Measurements from ENCODE around the gene FOCAD.

The FOCAD gene

DNA sequence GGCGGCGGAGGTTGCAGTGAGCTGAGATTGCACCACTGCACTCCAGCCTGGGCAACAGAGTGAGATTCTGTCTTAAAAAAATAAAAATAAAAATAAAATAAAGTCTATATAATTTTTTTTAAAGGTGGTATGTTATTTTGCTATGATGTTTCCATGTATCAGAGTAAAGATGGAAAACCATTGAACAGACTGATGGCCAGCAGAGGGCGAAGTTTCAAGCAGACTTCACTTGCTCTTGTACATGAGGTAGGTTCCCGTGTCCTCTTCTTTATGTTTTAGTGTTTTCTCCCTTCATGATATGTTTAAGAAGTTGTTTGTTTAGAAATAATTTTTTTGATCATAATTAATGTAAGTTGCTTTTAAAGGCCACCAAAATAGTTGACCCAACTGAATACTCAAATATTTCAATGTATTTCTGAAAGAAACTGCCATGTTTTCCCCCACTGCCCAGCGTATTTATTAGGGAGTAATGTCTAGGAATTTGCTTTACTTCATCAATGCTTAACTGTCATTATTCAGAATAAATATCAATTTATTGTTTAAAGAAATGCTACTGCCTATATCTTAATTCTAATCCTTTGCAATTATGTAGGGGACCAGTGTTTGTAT is 201.0 kb downstream of the FOCAD start:
- DNase-seq, result peak; percentile 69 to 79 (median 76)

- DNase-seq, result no peak
Measured at GRCh38 chr9:20898885-20899554, 215.0 kb downstream of the FOCAD start.

DNA sequence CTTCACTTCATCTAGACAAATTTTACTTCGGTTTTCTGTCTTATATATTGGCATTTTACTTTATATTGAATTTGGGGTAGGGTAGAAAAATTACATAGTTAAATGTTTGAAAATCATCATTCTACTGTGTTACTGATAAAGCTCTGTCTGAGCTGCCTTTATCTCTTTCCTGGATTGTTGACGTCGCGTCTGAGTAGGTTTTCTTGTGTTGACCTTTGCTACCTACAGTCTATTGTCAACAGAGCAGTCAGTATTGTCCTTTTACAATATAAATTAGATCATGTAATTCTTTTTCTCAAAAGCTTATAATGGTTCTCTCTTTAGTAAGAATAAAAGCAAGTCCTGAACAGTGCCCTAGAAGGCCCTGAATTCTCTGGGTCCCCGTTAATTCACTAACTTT is 219.2 kb downstream of the FOCAD start:
- no peak for DNase-seq

GRCh38 chr9:20904995-20905394 is 220.9 kb downstream of the FOCAD start:
- no peak for DNase-seq

GRCh38 chr9:20906326-20906725 is 222.3 kb downstream of the FOCAD start:
- no peak for DNase-seq

DNA sequence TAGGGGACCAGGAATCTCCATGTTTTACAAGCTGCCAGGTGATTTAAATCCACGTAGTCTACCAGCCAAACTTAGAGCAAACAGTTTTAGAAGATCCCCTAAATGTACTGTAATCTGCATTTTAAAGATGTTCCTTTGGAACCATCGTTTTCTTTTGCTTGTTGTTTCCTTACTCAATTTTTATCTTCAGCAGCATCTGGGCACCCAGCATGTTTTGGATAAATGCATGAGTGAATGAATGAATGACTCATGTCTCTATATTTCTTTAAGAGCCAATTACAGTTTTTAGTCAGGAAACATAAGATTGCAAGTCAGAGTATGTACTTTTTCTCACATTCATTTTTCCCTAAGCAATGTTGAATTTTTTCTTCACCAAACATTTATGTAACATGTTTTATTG is 224.4 kb downstream of the FOCAD start:
- no peak for DNase-seq

DNA sequence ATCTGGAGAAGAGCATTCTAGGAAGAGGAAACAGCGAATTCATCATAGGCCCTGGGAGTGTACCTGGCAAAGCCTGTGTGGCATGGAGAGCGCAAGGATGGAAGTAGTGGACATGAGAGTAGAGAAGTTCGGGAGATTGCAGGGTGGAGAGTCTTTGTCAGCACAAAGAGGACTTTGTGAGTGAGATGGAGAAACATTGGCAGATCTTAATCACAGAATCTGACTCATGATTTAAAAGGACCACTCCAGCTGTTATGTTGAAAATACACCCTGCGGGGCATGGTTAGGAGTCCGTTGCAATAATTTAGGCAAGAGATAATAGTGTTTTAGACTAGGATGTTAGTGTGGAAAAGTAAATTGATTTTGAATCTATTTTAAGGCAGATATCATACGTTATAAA is 230.5 kb downstream of the FOCAD start:
- DNase-seq, result no peak

DNA sequence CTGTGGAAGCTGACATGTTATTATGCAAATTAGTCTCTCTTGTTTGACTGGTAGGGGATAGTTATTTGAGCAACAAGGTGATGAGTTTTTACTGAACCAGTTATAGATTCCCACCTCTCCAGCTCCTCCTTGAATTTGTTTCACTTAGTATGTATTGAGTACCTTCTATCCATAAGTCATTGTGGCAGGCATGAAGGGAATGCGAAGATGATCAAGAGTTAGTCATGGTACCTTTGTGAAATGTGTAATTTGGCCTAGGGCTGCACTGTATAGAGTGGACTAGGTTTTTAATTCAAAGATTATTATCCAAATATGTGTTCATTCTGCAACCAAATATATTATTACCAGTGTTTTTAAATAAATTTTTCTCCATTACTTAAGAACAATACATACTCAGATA is 237.3 kb downstream of the FOCAD start:
- no peak for DNase-seq

GRCh38 chr9:20925256-20926045 is 241.4 kb downstream of the FOCAD start:
- no peak for DNase-seq

GRCh38 chr9:20929276-20929675 is 245.2 kb downstream of the FOCAD start:
- no peak for DNase-seq

GRCh38 chr9:20930836-20931235 is 246.8 kb downstream of the FOCAD start:
- DNase-seq, result no peak

- DNase-seq, result no peak
Measured at GRCh38 chr9:20940447-20941173, 256.6 kb downstream of the FOCAD start.

DNA sequence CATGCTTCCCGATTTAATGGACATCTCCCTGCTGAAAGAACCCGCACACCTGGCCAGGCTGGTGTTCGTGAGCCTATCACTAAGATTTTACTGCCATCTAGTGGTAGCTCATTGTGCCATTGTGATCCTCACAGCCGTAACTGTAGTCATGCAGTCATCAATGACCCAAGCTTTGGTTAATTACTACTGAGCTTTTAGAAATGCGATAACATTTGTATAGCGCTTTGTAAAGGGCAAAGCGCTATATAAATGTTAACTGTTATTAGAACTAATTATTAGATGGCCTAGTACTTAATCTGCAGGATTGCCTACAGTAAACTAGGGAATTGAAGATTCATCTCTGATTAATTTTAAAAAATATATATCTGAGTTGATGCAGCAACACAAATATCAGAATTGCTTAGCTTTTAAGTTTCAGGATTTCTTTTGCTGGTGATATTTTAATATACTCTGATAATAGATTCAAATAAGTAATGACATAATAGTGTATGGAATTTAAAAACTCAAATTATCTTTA is 257.2 kb downstream of the FOCAD start:
- DNase-seq, result peak; percentile 64 to 86 (median 72)

- DNase-seq, result no peak
Measured at GRCh38 chr9:20944507-20944906, 260.4 kb downstream of the FOCAD start.

DNA sequence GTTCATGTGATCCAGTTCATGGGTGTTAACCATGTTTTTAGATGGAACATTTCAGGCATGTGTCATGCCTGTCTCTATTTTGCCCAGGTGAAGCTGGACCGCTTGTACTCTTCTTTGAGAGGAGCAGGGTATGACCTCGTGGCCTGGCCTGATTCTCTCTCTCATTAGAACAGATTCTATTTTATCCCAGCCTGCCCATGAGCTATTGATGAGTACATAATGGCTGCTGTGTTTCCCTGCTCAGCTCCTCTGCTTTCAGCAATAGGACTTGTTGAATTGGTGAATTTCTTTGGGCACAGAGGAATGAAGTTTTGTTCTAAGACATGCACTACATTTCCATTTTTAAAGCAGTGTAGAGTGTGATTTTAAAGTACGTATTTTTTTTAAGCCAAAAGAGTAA is 261.2 kb downstream of the FOCAD start:
- DNase-seq, result no peak

DNA sequence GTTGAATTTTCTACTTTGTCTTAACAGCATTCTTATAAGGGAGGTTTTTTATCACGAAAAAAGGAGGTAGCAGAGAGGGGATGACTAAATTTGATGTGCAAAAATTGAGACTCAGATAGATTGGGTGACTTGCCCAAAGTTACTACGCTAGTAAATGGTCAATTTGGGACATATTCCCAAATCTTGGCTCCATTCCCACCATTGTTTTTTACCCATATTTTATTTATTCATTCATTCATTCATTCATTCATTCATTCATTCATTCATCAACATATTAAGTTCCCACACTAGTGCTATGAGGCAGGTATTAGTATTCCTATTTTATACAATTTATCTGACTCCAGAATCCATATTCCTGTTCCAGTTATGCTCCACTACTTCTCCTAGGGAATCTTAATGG is 261.8 kb downstream of the FOCAD start:
- DNase-seq, result no peak

- DNase-seq, result no peak
Measured at GRCh38 chr9:20948703-20949102, 264.6 kb downstream of the FOCAD start.

- no peak for DNase-seq
Measured at GRCh38 chr9:20950707-20951106, 266.6 kb downstream of the FOCAD start.

- no peak for DNase-seq
Measured at GRCh38 chr9:20962536-20963225, 278.6 kb downstream of the FOCAD start.

- DNase-seq, result no peak
Measured at GRCh38 chr9:20972684-20973083, 288.6 kb downstream of the FOCAD start.

DNA sequence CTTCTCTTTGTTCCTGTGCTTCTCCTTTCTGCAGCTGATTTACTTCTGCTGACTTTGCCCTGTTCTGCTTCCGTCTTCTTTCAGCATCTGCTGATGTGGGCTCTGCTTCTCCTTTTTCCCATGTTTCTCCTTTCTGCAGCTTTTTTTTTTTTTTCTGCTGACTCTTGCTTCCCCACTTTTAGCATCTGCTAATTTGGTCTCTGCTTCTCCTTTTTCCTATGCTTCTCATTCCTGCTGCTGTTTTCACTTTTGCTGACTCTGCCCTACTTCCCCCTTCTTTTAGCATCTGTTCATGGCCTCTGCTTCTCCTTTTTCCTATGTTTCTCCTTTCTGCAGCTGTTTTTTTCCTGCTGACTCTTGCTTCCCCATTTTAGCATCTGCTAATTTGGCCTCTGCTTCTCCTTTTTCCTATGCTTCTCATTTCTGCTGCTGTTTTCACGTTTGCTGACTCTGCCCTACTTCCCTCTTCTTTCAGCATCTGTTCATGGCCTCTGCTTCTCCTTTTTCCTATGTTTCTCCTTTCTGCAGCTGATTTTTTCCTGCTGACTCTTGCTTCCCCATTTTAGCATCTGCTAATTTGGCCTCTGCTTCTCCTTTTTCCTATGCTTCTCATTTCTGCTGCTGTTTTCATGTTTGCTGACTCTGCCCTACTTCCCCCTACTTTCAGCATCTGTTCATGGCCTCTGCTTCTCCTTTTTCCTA is 289.3 kb downstream of the FOCAD start:
- peak; percentile 17 to 63 (median 41) for DNase-seq
